SH-SY5Y (cell line): Measurements from ENCODE around the gene FRMD4A.

Source experiments
- GATA2 ChIP-seq: IDR thresholded peaks from 2 replicates; pipeline ENCODE4 v1.6.1; 2011; ENCODE audit warnings: mild to moderate bottlenecking, low read depth, low read length
- GATA3 ChIP-seq: IDR thresholded peaks from 2 replicates; pipeline ENCODE4 v1.6.1; 2011; ENCODE audit warnings: low read depth, mild to moderate bottlenecking, low read length, moderate library complexity

GRCh38 chr10:13845897-13846296, 484.8 kb downstream of the FRMD4A start:
- TF ChIP-seq GATA2, result no peak
- no peak for TF ChIP-seq GATA3
